ENCODE data around the gene RABGAP1L.

- TF ChIP-seq, protein P1, sequence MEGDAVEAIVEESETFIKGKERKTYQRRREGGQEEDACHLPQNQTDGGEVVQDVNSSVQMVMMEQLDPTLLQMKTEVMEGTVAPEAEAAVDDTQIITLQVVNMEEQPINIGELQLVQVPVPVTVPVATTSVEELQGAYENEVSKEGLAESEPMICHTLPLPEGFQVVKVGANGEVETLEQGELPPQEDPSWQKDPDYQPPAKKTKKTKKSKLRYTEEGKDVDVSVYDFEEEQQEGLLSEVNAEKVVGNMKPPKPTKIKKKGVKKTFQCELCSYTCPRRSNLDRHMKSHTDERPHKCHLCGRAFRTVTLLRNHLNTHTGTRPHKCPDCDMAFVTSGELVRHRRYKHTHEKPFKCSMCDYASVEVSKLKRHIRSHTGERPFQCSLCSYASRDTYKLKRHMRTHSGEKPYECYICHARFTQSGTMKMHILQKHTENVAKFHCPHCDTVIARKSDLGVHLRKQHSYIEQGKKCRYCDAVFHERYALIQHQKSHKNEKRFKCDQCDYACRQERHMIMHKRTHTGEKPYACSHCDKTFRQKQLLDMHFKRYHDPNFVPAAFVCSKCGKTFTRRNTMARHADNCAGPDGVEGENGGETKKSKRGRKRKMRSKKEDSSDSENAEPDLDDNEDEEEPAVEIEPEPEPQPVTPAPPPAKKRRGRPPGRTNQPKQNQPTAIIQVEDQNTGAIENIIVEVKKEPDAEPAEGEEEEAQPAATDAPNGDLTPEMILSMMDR (IDR thresholded peaks at IDR 0.05) = no peak
- no peak for TF ChIP-seq POLR2A (IDR thresholded peaks at IDR 0.05)
These were observed 286.5 kb downstream of the RABGAP1L start for GRCh38 chr1:174445817-174446216.
